Stimulated activated CD4-positive, alpha-beta T cell treated with anti-CD3 and anti-CD28 coated beads, Interleukin-12 subunit alpha, Interleukin-12 subunit beta, amount 100 ng/mL, for 48 hours (primary cell): ENCODE results near the gene SYT3.
"Not testable (repeated sequence)": the region's sequence is repeated elsewhere in the genome, so short reads cannot be mapped to it uniquely, and the experiment has no call there.

Experiments used
- DNase-seq, 3 donors: peaks; one replicate each; pipeline ENCODE4 v3.0.0-alpha.2; 2020; ENCODE audit warnings: low read depth in 2 of 3, low spot score in 1 of 3

Gene SYT3

DNA sequence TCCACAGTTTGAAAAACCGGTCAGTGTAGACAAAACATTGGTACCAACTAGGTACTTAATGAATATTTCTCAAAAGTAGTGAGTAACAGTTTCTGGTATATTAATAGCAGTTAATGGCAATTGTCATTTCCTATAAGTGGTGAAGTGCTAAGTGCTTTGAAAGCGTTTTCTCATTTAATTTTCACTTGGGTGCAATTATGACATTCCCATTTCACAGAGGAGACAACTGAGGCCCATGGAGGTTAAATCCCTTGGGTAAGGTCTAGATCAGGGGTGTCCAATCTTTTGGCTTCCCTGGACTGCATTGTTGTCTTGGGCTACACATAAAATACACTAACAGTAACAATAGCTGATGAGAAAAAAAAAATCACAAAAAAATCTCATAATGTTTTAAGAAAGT, 687 bp upstream of the SYT3 start:
- no peak for DNase-seq

DNA sequence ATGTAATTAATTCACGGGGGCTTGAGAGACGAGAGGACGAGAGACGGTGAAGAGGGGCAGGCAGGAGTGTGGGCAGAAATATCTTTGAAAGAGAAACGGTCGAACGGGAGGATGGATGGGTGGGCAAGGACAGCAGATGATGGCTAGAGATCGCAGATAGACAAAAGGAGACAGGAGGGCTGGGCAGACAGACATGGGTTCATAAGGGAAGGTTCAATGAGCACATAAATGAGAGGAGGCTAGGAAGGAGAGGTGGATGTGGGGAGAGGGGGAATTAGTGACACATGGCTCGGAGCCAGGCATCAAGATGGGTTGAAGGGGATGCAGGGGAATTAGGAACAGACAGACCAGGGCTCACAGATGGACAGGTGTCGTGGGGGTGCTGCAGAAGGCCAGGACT, 1.1 kb downstream of the SYT3 start:
- no peak for DNase-seq

DNA sequence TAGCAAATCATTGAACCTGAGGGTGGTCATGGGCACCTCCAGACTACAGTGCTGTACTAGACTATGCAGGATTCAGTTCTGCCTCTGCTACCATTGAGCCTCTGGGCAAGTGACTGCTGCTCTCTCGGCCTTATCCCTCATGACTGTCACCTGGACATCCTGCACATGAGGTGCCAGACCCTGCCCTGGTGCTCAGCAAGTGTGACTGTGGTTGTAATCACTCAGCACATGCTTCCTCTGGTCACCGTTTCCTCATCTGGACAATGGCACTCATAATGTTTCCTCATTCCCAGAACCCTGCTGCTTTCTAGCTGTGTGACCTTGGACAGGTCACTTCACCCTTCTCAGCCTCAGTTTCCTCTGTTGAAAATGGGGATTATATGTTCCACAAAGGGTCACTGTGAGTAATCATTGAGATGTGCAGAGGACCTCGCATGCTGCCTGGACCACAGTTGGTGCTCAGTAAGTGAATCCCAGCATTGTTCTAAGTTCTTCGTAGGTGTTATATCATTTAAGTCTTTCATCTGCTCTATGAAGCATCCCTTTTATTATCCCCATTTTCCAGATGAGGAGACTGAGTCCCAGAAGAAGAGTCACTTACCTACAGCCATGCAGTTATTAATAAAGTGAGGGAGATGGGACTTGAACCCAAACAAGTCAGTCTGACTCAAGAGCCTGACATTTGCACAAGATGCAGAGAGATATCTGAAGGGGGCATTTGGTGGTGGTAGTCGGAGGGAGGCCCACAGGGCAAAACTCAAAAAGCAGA, 3.2 kb downstream of the SYT3 start:
- no peak for DNase-seq

DNA sequence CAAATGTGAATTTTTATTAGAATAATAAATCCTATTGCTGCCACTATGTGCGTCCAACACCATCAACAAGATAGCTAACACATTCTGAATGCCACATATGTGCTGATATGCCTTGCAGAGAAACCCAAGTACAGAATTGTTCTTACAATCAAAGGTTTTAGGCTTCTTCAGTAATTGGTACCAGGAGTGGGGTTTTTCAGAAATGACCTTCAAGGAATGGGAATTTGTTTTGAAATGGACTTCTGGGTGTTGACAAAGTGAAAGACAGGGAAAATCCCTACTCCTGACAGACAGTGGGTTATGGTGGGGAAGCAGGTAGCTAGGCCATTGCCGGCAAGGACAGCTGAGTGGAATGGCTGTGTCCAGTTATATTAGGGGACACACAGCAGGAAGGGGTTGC, 5.7 kb downstream of the SYT3 start:
- DNase-seq = no peak

DNA sequence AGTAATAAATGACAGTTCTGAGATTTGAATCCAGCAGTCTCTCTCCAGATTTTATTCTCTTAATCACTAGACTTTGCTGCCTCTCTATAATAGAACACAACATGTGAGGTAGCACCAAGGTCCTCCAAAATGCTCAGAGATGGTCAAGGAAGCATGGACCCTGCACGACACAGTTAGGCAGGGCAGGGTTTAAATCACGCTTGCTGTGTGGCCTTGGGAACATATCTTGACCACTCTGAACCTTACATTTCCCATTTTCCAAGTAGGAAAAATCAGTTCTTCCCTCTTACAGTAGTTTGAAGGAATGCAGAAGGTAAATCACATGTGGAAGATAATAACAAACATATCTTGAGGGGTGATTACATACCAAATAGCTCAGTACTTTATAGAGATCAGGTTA, 6.3 kb downstream of the SYT3 start:
- no peak for DNase-seq

DNA sequence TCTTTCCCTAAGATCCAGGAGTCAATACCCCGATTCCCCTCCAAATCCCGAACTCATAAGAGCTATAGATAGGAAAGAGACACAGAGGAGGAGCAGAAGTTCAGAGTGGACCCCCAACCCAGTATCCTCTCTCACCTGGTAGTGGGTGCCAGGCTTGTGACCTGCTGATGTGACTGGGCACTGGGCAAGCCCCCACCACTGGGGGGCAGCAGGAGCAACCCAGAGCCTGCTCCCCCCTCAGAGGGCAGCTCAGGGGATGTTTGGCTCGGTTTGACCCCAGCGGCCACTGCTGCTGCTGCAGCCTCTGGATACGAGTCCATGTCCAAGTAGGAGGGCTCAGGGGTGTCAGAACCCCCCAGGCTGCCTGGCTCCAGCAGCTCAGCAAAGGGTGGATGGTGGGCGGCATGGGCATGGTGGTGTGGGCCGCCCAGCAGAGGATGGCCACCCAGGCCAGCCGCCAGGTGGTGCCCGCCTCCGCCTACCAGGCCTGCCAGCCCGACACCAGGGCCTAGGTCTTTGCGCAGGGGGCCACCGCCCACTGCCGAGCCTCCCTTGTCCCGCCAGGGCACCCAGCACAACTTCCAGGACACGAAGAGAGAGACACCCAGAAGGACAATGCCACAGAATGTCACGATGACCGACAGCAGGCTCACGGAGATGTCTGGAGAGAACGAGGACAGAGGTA, 7.4 kb downstream of the SYT3 start:
- DNase-seq = no peak

DNA sequence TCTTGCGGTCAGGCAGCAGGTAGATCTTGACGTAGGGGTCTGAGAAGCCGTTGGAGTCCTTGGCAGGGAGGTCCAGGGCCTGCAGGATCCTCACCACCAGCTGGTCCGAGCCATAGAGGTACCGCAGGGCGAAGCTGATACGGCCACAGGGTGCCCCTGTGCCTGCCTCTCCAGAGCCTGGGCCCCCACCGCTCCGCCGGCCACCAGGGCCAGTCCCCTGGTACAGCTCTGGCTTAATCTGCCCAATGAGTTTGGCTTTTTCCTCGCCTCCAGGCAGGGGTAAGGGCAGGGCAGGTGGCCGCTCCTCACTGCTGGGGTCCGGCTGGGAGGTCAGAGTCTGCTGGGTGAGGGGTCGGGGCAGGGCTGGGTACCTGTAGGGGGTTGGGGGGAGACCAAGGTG, 9.9 kb downstream of the SYT3 start:
- no peak for DNase-seq

DNA sequence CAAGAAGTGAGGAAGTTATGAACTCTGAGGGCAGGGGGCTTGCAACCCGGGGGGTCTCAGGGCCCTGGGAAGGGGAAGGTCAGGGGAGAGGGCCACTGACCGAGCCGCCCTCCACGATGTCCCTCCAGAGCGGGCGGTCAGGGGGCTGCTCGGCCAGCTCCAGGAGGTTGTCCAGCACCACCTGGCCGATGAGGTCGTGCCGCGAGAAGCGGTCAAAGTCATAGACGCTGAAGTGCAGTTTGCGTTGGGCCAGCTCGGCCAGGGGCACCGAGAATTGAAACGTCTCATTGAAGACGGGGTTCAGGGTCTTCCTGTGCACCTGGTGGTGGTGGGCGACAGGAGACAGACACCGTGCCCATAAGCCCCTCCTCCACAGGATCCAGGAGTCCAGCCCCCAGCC, 10.5 kb downstream of the SYT3 start:
- no peak for DNase-seq

DNA sequence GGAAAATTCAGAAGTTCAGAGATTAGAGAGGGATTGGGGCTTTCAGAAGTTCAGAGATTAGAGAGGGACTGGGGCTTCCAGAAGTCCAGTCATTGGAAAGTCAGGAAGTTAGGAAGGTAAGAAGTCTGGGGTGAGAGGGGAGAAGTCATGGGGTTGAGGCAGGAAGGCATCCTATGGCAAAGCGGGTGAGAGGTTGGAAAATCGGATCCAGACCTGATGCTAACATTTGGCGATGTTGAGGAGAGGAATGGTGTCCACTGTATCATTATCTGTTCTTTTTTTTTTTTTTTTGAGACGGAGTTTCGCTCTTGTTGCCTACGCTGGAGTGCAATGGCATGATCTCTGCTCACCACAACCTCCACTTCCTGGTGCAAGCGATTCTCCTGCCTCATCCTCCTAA, 11.1 kb downstream of the SYT3 start:
- DNase-seq = no peak

DNA sequence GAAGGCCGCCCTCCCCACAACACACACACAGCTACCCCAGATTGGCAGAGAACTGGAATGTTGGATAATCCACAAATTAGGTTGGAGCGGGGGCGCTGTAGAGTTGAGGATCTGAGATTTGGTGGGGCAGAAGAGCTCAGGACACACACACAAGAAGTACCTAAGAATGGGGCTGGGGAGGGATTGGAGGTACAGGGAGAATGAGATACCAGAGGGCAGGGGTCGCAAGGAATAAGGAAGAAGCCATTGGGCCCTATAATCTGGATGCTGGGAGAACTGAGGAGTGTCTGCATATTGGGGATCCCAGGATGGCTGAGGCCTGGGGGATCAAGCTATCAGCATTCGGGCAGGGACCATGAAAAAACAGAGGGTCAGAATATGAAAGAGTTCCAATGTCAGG, 11.5 kb downstream of the SYT3 start:
- DNase-seq = no peak

DNA sequence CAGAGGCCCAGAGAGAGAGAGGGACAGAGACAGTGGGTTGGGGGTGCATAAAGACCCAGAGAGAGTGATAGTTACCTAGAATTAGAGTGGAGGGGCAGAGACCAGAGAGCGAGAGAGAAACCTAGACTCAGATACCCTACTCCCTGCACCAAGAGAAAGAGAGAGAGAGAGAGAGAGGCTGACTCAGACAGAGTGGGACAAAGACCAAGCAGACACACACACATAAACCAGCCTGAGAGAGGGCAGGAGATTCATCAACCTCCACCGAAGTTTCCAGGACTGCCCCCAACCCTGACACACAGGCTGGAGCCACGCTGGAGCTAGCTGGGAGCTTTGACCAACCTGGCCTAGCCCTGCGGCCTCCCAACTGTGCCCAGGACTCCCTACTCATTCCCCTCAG, 12.9 kb downstream of the SYT3 start:
- no peak for DNase-seq

DNA sequence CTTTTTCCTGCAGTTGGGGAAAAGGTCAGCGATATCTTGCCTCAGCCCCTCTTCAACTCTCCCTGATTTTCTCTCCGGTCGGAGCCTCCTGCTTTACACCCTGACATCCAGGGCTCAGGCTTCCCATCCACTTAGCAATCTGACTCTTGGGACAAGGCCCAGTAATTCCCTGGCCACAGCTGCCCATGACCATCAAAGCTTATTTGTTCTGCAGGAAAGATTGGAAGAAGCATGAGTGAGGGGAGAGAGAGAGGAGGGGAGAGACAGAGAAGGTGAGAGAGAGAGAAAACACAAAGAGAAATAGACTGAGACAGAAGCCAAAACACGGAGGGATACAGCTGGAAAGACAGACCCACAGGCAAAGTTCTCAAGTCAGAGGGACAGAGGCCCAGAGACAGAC, 13.7 kb downstream of the SYT3 start:
- DNase-seq = no peak

DNA sequence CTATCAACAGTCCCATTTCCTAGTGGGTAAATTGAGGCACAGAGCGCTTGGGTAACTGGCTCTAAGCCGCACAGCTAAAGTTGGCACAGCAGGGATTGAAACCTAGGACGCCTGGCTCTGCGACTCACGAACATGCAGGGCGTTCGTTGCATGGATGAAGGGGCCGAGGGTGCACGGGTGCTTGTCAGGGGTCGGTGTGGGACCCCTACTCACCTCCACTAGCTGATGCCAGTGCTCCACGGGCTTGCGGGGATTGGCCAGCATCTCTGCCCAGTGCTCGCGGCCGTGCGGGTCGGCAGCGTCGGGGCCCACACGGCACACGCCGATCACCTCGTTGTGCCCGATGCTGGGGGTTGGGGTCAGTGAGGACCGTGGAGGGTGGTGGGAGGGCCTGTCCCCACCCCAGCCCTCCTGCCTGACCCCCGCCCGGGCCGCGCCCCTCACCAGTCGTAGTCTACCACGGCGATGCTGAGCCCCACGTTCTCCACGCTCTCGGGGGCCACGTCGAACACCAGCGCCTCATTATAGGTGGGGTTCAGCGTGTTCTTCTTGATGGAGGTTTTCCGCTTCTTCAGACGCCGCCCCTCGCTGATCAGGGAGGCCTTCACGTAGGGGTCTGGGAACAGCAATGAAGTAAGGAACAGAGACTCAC, 14.6 kb downstream of the SYT3 start:
- no peak for DNase-seq

DNA sequence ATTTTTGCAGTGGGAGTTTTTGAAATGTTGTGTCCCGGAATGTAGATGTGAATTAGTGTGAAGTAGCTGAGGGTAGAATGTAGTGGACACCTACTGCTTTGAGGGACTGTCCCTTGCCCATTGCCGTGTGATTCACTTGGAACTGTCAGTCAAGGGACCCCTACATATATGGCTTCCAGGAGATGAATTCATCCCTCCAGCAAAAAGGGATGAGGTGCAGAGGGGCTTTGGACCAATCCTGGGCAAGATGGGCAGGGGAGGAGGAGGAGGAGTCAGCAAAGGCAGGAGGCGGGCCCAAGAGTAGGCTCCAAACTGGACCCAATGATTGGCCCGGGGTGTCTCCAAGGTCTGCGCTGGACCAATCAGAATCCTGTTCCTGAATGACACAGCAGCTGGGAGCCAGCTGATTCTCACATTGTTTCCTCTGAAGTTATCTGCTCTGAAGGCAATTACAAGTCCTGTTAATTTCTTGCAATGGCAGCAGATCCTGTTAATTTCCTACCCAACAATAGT, 19.2 kb downstream of the SYT3 start:
- not testable (repeated sequence) for DNase-seq

DNA sequence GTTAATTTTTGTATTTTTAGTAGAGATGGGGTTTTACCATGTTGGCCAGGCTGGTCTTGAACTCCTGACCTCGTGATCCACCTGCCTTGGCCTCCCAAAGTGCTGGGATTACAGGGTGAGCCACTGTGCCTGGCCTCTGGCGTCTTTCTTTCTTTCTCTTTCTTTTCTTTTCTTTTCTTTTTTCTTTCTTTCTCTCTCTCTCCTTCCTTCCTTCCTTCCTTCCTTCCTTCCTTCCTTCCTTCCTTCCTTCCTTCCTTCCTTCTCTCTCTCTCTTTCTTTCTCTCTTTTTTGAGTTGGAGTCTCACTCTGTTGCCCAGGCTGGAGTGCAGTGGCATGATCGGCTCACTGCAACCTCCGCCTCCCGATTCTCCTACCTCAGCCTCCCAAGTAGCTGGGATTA, 20.5 kb downstream of the SYT3 start:
- not testable (repeated sequence) for DNase-seq

DNA sequence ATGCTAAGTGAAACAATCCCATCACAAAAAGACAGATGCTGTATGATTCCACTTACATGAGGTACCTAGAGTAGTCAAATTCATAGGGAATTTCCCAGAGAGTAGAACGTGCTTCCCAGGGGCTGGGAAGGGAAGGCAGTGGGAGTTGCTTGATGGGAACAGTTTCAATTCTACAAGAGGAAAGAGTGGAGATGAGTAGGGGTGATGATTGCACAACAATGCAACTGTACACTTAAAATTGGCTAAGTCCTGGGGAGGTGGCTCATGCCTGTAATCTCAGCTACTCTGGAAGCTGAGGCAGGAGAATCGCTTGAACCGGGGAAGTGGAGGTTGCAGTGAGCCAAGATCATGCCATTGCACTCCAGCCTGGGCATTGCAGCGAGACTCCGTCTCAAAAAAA, 21.3 kb downstream of the SYT3 start:
- DNase-seq = not testable (repeated sequence)

DNA sequence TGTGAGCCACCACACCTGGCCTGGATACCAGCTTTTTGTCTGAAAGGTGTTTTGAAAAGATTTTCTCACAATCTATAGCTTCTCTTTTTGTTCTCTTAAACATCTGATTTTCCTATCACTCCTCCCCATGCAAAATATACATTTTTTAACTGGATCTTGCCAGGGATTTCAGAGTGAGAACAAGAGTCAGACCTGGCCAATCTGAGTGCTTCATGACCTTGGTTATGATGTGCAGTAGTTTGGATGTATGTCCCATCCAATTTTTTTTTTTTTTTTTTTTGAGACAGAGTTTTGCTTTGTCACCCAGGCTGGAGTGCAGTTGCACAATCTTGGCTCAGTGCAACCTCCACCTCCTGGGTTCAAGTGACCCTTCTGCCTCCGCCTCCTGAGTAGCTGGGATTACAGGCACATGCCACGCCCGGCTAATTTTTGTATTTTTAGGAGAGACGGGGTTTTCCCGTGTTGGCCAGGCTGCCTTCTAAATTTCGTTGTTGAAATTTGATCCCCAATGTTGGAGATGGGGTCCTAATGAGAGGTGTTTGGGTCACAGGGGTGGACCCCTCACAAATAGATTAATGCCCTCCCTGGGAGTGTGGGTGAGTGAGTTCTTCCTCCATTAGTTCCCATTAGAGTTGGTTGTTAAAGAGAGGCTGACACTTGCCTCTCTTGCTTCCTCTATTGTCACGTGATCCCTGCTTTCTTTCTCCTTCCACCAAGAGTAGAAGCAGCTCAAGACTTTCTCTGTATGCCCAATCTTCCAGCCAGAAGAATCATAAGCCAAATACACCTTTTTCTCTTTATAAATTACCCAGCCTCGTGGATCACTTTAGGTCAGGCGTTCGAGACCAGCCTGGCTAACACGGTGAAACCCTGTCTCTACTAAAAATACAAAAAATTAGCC, 26.9 kb downstream of the SYT3 start:
- not testable (repeated sequence) for DNase-seq

DNA sequence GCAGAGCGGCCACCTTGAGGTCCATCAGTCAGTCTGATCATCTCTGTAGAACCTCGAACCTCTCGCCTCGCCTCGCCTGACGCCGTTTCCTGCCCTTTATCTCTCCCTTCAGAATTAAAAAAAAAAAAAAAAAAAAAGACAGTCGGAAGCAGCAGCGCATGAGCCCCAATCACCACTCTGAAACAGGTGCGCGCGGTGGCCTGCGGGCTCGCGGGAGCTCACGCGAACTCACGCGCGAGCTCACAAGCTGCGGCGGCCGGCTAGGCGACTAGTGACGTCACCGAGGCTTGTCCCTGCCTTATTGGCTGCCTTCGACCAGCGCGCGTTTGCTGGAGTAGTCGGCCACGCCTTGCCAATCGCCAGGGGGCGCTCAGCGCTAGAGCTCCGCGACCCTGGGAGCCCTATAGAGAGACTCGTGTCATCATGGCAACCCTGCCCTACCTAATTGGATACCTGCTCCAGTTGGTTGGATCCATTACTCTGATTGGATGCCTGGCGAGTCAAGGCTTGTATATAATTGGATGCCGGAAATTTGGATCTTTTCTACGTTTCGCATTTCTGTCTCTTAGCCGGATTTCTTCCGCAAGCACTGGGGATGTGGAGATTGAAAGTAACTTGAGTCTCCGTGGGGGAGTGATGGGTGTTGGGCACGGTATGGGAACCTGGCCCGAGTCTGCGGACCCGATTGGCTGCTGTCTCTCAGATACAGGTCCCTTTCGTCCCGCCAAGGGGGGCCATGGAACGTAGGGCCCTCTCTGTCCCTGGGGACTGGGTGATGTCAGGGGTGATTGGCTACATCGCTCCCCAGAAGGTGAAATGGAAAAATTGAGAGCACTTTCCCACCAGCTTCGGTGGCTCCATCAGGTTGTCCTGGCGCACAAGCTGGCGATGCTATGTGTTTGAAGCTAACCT, 31.6 kb downstream of the SYT3 start:
- peak; percentile 70 to 90 (median 73) for DNase-seq

DNA sequence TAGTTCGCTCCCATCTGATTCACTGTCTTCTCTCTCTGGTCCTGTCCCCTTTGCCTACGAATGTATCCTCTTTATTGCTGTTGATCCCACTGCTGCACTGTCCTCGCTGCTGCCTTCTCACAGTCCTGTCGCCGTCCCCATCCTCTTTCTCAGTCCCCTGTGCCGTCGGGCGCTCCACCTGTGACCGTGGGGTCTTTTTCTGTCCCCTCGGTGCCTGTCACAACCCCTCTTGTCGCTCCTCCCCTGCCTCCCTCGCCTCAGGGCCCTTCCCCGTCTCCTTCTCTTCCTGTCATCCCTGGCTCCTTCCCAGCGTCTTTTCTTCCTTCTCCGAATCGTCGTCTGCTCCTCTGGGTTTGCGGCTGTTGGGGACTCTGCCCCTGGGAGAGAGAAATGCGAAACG, 32.3 kb downstream of the SYT3 start:
- DNase-seq = no peak
